ENCODE results near the gene SLC44A5.

SLC44A5 gene

DNA sequence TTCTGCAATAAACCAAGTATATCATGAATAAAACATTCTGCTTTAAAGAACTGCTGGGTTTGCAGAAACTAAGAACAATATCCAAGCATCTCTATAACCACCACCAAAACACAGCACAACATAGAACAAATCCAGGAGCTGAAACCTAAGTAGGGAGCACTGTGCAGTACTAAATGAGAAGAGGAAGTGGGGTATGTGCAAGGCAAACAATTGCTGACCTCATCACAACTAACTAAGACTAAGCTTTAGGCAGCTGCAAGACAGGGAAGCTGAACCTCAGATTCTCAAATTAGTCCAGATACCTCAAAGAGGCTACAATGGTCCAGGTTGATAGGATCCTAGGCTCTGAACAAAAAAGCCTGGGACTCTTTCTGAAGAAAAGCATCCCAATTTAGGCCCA lies 172.6 kb downstream of the SLC44A5 start:
- Histone ChIP-seq H3K79me2 (ENCODE audit: insufficient read depth, low read length) (no peaks in the 10 kb centered on the region), H3F3A (ENCODE audit: insufficient read depth, low read length) (no peaks in the 10 kb centered on the region), H3K4me2 (ENCODE audit: low read length) (no peak overlapping the region), H3K27me3 (ENCODE audit: insufficient read depth, low read length) (no peaks in the 10 kb centered on the region), H4K20me1 (ENCODE audit: insufficient read depth, low read length) (no peaks in the 10 kb centered on the region), H3K9ac (ENCODE audit: low read length) (no peak overlapping the region), H3K4me1 (ENCODE audit: insufficient read depth, low read length, severe bottlenecking) (no peaks in the 10 kb centered on the region), H2AFZ (ENCODE audit: low read length) (no peak overlapping the region), H3K9me2 (ENCODE audit: low read depth, low read length) (no peaks in the 10 kb centered on the region), H3K27ac (ENCODE audit: low read depth, low read length, poor library complexity, severe bottlenecking) (no peak overlapping the region), H3K36me3 (ENCODE audit: insufficient read depth, low read length) (no peaks in the 10 kb centered on the region), H3K4me3 (ENCODE audit: low read depth, low read length, poor library complexity, severe bottlenecking) (no peak overlapping the region), H3K9me3 (ENCODE audit: low read length) (no peaks in the 10 kb centered on the region)
- no peak for TF ChIP-seq EZH2 (IDR thresholded peaks at IDR 0.05; ENCODE audit: borderline replicate concordance, low read length)
- TF ChIP-seq, protein P1, sequence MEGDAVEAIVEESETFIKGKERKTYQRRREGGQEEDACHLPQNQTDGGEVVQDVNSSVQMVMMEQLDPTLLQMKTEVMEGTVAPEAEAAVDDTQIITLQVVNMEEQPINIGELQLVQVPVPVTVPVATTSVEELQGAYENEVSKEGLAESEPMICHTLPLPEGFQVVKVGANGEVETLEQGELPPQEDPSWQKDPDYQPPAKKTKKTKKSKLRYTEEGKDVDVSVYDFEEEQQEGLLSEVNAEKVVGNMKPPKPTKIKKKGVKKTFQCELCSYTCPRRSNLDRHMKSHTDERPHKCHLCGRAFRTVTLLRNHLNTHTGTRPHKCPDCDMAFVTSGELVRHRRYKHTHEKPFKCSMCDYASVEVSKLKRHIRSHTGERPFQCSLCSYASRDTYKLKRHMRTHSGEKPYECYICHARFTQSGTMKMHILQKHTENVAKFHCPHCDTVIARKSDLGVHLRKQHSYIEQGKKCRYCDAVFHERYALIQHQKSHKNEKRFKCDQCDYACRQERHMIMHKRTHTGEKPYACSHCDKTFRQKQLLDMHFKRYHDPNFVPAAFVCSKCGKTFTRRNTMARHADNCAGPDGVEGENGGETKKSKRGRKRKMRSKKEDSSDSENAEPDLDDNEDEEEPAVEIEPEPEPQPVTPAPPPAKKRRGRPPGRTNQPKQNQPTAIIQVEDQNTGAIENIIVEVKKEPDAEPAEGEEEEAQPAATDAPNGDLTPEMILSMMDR (IDR thresholded peaks at IDR 0.05; ENCODE audit: low read length): no peak

DNA sequence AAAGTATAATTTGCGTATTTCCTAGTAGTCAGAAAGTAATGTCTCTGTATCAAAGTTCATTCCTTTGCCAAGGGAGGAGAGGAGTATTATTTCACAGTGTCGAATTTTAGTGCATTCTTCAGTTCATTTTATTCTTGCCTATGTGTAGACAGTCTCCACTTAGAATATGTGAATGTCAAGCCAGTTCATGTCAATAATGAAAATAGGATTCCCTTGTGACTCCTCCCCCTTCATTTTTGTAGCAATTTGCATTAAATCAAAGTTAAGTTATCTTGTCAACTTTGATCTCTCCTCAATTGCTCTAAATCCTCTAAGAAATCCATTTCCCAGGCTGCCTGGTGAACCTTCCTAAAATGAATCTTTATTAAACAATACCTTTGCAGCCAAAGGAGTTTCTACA lies 179.1 kb downstream of the SLC44A5 start:
- Histone ChIP-seq H3F3A (ENCODE audit: insufficient read depth, low read length) (no peaks in the 10 kb centered on the region), H4K20me1 (ENCODE audit: insufficient read depth, low read length) (no peaks in the 10 kb centered on the region), H3K27me3 (ENCODE audit: insufficient read depth, low read length) (no peaks in the 10 kb centered on the region), H3K9me3 (ENCODE audit: low read length) (no peaks in the 10 kb centered on the region), H3K9ac (ENCODE audit: low read length) (no peak overlapping the region), H3K9me2 (ENCODE audit: low read depth, low read length) (no peaks in the 10 kb centered on the region), H3K4me1 (ENCODE audit: insufficient read depth, low read length, severe bottlenecking) (no peaks in the 10 kb centered on the region), H3K4me2 (ENCODE audit: low read length) (no peak overlapping the region), H3K36me3 (ENCODE audit: insufficient read depth, low read length) (no peaks in the 10 kb centered on the region), H3K4me3 (ENCODE audit: low read depth, low read length, poor library complexity, severe bottlenecking) (no peak overlapping the region), H3K27ac (ENCODE audit: low read depth, low read length, poor library complexity, severe bottlenecking) (no peak overlapping the region), H2AFZ (ENCODE audit: low read length) (no peak overlapping the region), H3K79me2 (ENCODE audit: insufficient read depth, low read length) (no peaks in the 10 kb centered on the region)
- TF ChIP-seq, protein P1 (IDR thresholded peaks at IDR 0.05; ENCODE audit: low read length): no peak
- no peak for TF ChIP-seq EZH2 (IDR thresholded peaks at IDR 0.05; ENCODE audit: borderline replicate concordance, low read length)

DNA sequence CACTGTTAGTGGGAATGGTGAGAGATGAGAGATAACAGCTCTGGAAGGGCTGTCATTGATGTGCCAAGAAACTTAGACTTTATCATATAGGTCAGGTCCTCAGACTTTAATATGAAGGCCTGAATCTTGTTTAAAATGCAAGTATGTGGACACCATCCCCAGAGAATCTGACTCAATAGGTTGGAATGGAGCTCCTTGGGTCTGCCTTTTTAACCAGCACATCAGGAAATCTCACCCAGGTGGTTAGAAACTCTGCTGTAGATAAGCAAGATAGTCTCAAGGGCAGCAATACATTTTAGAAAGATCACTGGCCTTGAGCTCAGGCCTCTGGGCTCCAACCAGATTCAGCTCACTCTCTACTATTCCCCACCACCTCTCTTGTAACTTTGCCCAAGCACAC lies 180.4 kb downstream of the SLC44A5 start:
- no peaks in the 10 kb centered on the region for H3F3A ChIP-seq (ENCODE audit: insufficient read depth, low read length)
- no peaks in the 10 kb centered on the region for H3K27me3 ChIP-seq (ENCODE audit: insufficient read depth, low read length)
- no peaks in the 10 kb centered on the region for H3K79me2 ChIP-seq (ENCODE audit: insufficient read depth, low read length)
- H3K4me2 ChIP-seq (ENCODE audit: low read length): no peak overlapping the region
- H3K27ac ChIP-seq (ENCODE audit: low read depth, low read length, poor library complexity, severe bottlenecking): no peak overlapping the region
- H2AFZ ChIP-seq (ENCODE audit: low read length): no peak overlapping the region
- no peaks in the 10 kb centered on the region for H3K9me3 ChIP-seq (ENCODE audit: low read length)
- no peaks in the 10 kb centered on the region for H3K36me3 ChIP-seq (ENCODE audit: insufficient read depth, low read length)
- H4K20me1 ChIP-seq (ENCODE audit: insufficient read depth, low read length): no peaks in the 10 kb centered on the region
- H3K9me2 ChIP-seq (ENCODE audit: low read depth, low read length): no peaks in the 10 kb centered on the region
- TF ChIP-seq, protein P1 (IDR thresholded peaks at IDR 0.05; ENCODE audit: low read length): no peak
- TF ChIP-seq EZH2 (IDR thresholded peaks at IDR 0.05; ENCODE audit: borderline replicate concordance, low read length): no peak
- no peak overlapping the region for H3K4me3 ChIP-seq (ENCODE audit: low read depth, low read length, poor library complexity, severe bottlenecking)
- H3K9ac ChIP-seq (ENCODE audit: low read length): no peak overlapping the region
- H3K4me1 ChIP-seq (ENCODE audit: insufficient read depth, low read length, severe bottlenecking): no peaks in the 10 kb centered on the region

Measured in OCI-LY1 (cell line).